K562 (cell line): ENCODE results near the gene FSTL4. TPM values are rescaled to one million over a fixed set of nuclear protein-coding genes. Genes with fewer than 3 reads are reported as not detected.

Experiments used
- BACH1 ChIP-seq: fragments of 200-800 bp; sonication (Bioruptor generic); IDR thresholded peaks from 2 replicates; pipeline ENCODE4 v1.6.1; 2016; ENCODE audit warnings: missing genetic modification characterization, missing compliant biosample characterization
- EHMT2 ChIP-seq: fragments of 450-650 bp; IDR thresholded peaks from 2 replicates; pipeline ENCODE4 v1.6.1; 2018; ENCODE audit warnings: antibody characterized with exemption
- HDAC3 ChIP-seq: fragments of 450-650 bp; IDR thresholded peaks from 2 replicates; pipeline ENCODE4 v1.6.1; 2018; ENCODE audit warnings: borderline replicate concordance, mild to moderate bottlenecking, moderate library complexity; ENCODE audit not compliant: partially characterized antibody
- HNRNPK ChIP-seq: fragments of 200-400 bp; formaldehyde crosslinking; IDR thresholded peaks from one replicate; pipeline ENCODE4 v1.6.1; 2018; ENCODE audit warnings: mild to moderate bottlenecking, low read depth, low read length; ENCODE audit not compliant: poor library complexity, severe bottlenecking
- MYBL2 ChIP-seq, 2 experiments: fragments of 450-650 bp in 1 of 2; sonication (generic) in 1 of 2; formaldehyde crosslinking in 1 of 2; IDR thresholded peaks; 2 replicates each; pipeline versions ENCODE4 v1.6.1 to v1.8.1; 2017 to 2022; ENCODE audit warnings: borderline replicate concordance in 1 of 2, inconsistent platforms in 1 of 2, low read depth in 1 of 2, mild to moderate bottlenecking in 1 of 2, missing genetic modification reagents in 1 of 2, moderate library complexity in 1 of 2
- RREB1 ChIP-seq: fragments of 250-450 bp; sonication (Bioruptor Pico); IDR thresholded peaks from 2 replicates; pipeline ENCODE4 v1.4.0; 2020
- SP1 ChIP-seq: sonication (generic); formaldehyde crosslinking; IDR thresholded peaks from 2 replicates; pipeline ENCODE4 v1.8.1; 2022; ENCODE audit warnings: mild to moderate bottlenecking, missing genetic modification reagents
- SREBF1 ChIP-seq: fragments of 150-350 bp; IDR thresholded peaks from 2 replicates; pipeline ENCODE4 v1.6.1; 2014; ENCODE audit warnings: antibody characterized with exemption, low read depth, low read length, borderline replicate concordance
- polyA plus RNA-seq, 8 experiments: library from polyadenylated mRNA; depleted of rRNA in 4 of 8; stranded (reverse) in 5 of 8; unstranded in 3 of 8; fragments of >200 nt; fragmentation: Nextera tagmentation in 2 of 8; fragmentation: Illumina TruSeq in 1 of 8; extraction: Ambion mirVana in 2 of 8; extraction: Trizol in 1 of 8; gene quantifications; 2 replicates each; pipeline versions ENCODE4 v1.2.1 to v1.2.3, GENCODE V29; 2011 to 2014; ENCODE audit warnings: inconsistent platforms in 1 of 8, missing spikeins in 1 of 8
- total RNA-seq, 7 experiments: library from RNA; depleted of rRNA in 6 of 7; stranded (reverse); fragments of >200 nt in 6 of 7; fragmentation: Illumina TruSeq in 2 of 7; extraction: Trizol in 2 of 7; gene quantifications; 2 replicates each; pipeline versions ENCODE4 v1.2.1 to v1.2.3, GENCODE V29; 2011 to 2021; ENCODE audit warnings: low replicate concordance in 1 of 7
- TF ChIP-seq, protein P1 (sequence below), 2 experiments: IDR thresholded peaks; 2 replicates each; pipeline ENCODE4 v1.6.1; 2012; ENCODE audit warnings: improper control_type of control experiment in 2 of 2, low read depth in 2 of 2, low read length in 2 of 2, borderline replicate concordance in 1 of 2
- TF ChIP-seq, protein P2 (sequence below): fragments of 450-650 bp; formaldehyde crosslinking; conservative IDR thresholded peaks from 2 replicates; pipeline ENCODE4 v1.4.0; 2022; ENCODE audit warnings: mild to moderate bottlenecking, missing genetic modification characterization

The FSTL4 gene
- total and polyA plus RNA-seq, 9 of the 15 experiments (the other 6 are each of a cell fraction or from before 2014, with no cell fraction given): 0.08 to 0.18 (median 0.10) TPM; not detected in 5

- TF ChIP-seq, protein P1, sequence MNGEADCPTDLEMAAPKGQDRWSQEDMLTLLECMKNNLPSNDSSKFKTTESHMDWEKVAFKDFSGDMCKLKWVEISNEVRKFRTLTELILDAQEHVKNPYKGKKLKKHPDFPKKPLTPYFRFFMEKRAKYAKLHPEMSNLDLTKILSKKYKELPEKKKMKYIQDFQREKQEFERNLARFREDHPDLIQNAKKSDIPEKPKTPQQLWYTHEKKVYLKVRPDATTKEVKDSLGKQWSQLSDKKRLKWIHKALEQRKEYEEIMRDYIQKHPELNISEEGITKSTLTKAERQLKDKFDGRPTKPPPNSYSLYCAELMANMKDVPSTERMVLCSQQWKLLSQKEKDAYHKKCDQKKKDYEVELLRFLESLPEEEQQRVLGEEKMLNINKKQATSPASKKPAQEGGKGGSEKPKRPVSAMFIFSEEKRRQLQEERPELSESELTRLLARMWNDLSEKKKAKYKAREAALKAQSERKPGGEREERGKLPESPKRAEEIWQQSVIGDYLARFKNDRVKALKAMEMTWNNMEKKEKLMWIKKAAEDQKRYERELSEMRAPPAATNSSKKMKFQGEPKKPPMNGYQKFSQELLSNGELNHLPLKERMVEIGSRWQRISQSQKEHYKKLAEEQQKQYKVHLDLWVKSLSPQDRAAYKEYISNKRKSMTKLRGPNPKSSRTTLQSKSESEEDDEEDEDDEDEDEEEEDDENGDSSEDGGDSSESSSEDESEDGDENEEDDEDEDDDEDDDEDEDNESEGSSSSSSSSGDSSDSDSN (IDR thresholded peaks at IDR 0.05; ENCODE audit: borderline replicate concordance in 1 of 2, low read depth in 2 of 2, low read length in 2 of 2): 0 out of 4 replicates have a peak, but pooled peaks of 1 of the 2 experiments have one; percentile 66
- TF ChIP-seq RREB1 (CRISPR knock-in tag) (no peak), HNRNPK (no peak), SP1 (CRISPR knock-in tag) (no peak), SREBF1 (no peak), HDAC3 (no peak), EHMT2 (no peak), MYBL2 (IDR thresholded peaks at IDR 0.05; ENCODE audit: low read depth) (no peak), MYBL2 (CRISPR knock-in tag; IDR thresholded peaks at IDR 0.05; ENCODE audit: borderline replicate concordance) (no peak), BACH1 (tag) (peak; percentile 88)
- TF ChIP-seq, protein P2, sequence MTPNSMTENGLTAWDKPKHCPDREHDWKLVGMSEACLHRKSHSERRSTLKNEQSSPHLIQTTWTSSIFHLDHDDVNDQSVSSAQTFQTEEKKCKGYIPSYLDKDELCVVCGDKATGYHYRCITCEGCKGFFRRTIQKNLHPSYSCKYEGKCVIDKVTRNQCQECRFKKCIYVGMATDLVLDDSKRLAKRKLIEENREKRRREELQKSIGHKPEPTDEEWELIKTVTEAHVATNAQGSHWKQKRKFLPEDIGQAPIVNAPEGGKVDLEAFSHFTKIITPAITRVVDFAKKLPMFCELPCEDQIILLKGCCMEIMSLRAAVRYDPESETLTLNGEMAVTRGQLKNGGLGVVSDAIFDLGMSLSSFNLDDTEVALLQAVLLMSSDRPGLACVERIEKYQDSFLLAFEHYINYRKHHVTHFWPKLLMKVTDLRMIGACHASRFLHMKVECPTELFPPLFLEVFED (CRISPR knock-in tag): no peak
Measured at GRCh38 chr5:133510634-133511262, 101.6 kb downstream of the FSTL4 start (continued).
